ENCODE results near the gene PAPLN.

PAPLN gene

GRCh38 chr14:73248108-73248868 lies 11.0 kb downstream of the PAPLN start:
- DNase-seq, result no peak

DNA sequence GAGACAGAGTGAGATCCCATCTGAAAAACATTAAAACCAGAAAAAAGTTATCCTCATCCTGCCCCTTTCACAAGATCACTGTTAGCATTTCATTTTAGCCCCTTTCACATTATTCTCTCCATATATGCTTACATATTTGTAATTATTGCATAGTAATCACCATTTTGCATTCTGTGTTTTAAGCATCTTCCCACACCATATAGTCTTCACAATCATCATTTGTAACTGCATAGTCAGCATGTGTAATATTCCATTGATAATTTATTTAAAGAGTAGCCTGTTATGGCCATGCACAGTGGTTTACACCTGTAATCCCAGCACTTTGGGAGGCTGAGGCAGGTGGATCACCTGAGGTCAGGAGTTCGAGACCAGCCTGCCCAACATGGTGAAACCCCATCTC lies 11.8 kb downstream of the PAPLN start:
- DNase-seq, result no peak

- no peak for DNase-seq
Measured at GRCh38 chr14:73249564-73250316, 12.4 kb downstream of the PAPLN start.

DNA sequence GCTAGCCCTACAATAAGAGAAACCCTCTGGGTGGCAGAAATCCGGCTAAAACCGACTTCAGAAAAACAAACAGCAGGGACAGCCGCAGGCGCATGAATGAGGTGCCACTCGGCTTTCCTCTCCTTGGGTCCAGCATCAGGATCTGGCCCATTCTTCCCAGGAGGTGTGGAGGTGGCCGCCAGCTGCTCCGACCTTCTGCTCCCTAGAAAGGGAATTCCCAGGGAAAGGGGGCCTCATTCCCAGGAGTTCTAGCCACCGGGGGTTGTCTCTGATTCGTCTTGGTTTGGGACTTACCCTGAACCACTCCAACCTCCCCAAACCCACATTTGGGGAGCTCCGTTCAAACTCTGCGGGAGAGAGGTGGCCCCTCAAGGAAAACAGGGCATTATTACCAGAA lies 13.0 kb downstream of the PAPLN start:
- no peak for DNase-seq

- DNase-seq, result no peak
Measured at GRCh38 chr14:73250781-73251500, 13.6 kb downstream of the PAPLN start.

- no peak for DNase-seq
Measured at GRCh38 chr14:73251516-73252215, 14.4 kb downstream of the PAPLN start.

DNA sequence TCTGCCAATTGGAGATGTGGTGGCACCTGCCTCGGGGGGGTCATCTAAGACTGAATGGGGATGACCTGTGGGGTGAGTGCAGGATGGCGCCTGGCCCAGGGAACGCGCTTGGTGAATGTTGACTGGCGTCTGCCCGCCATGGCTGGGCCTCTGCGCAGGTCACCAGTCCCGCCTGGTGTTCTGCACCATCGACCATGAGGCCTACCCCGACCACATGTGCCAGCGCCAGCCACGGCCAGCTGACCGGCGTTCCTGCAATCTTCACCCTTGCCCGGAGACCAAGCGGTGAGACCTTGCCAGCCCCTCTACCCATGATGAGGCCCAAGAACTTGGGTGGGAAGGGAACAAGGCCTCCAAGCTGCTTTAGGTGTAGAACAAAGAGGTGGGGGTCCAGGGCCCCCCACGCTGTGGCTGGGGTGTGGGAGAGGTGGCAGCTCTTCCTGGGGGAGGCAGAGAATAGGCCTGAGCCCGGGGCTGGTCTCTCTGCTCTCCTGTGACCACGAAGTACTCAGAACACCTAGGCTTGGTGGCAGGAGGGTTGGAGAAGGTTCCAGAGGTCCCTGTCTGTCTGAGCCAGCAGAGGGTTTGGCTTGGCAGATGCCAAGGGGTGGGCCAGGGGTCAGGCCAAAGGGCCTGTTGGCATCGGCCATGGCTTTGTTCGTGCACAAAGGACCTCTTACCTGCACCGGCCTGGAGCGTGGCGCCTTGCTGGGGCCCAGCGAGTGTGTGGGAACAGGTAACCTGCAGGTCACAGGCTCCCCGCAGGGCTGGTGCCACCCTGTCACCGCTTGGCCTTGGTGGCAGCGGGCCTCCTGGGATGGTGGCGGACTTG lies 15.4 kb downstream of the PAPLN start:
- DNase-seq, result no peak

DNA sequence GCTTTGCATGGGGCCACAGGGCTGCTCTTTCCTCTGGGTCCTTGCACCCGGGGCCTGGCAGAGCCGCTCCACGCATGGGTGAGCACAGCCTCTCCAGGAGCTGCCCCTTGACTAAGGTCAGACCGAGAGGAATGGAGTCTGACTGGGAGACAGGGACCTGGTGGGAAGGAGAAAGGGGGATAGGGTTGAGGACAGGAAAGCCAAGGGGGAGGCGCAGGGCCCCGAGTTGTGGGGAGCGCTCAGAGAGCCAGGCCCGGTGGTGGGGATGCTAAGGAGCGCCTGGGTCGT lies 16.0 kb downstream of the PAPLN start:
- no peak for DNase-seq

- no peak for DNase-seq
Measured at GRCh38 chr14:73253721-73254120, 16.4 kb downstream of the PAPLN start.

GRCh38 chr14:73254247-73255004 lies 17.1 kb downstream of the PAPLN start:
- no peak for DNase-seq

DNA sequence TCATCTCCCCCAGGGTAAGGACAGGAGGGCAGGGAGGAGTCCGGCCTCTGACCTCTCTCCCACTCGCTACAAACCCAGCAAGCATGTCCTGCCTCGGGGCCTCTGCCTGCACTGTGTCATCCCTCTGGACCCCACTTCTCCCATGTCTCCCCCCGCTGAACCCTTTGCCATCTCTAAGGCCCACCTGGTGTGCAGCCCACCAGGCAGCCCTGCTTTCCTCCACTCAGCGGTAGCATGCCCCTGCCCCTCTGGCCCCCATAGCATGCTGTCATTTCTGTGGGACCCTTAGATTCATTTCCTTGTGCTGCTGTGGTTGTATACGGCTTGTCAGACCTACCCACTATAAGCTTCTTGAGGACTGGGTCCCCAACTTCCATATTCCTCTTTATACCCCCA lies 17.7 kb downstream of the PAPLN start:
- DNase-seq, result no peak

- DNase-seq, result no peak
Measured at GRCh38 chr14:73255693-73256225, 18.5 kb downstream of the PAPLN start.

- no peak for DNase-seq
Measured at GRCh38 chr14:73258076-73258475, 20.8 kb downstream of the PAPLN start.

DNA sequence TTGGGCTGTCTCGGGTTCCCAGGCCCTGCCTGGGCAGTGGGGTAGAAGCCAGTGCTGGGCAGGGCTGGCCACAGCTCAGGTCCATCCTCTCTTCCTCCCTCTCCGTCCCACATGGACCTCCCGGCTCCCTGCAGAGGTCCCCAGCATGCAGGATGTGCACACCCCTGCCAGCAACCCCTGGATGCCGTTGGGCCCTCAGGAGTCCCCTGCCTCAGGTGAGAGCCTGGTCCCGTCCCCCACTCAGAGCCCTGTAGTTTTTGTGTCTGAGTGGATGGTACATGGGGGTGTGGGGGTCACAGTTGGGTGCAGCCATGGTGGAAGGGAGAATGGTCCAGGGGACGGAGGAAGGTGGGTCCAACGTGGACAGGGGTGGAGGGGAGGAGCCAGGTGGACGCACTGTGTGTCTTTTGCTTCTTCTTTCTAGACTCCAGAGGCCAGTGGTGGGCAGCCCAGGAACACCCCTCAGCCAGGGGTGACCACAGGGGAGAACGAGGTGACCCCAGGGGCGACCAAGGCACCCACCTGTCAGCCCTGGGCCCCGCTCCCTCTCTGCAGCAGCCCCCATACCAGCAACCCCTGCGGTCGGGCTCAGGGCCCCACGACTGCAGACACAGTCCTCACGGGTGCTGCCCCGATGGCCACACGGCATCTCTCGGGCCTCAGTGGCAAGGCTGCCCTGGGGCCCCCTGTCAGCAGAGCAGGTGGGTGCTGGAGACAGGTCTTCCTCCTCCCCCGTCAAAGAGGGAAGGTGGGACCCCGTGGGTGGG lies 21.7 kb downstream of the PAPLN start:
- DNase-seq, result no peak

- DNase-seq, result no peak
Measured at GRCh38 chr14:73259837-73260236, 22.5 kb downstream of the PAPLN start.

DNA sequence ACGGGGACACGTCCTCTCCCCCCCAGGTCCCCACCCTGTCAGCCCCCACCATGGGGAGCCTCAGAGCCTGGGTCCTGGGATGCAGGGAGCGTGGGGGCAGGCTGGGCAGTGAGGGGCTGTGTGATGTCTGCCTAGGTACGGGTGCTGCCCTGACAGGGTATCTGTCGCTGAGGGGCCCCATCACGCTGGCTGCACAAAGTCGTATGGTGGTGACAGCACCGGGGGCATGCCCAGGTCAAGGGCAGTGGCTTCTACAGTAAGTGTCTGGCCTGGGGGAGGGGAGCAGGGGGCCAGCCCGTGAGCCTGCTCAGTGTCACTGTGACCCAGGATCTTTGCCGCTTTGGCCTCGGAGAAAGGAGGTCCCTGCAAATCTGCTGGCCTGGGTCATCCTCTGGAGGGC lies 23.3 kb downstream of the PAPLN start:
- DNase-seq, result no peak

DNA sequence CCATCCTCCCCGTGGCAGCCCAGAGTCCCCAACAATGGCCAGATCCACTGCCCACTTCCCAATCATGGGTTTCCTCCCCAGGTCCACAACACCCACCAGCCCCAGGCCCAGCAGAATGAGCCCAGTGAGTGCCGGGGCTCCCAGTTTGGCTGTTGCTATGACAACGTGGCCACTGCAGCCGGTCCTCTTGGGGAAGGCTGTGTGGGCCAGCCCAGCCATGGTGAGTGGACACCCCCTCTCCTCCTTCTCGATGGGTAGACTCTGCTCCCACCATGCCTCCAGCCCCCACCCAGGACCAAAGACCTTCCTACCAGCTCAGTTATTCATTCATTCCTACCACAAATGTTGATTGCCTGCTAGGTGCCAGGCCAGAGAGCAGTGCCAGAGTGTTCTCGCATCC lies 23.8 kb downstream of the PAPLN start:
- no peak for DNase-seq

DNA sequence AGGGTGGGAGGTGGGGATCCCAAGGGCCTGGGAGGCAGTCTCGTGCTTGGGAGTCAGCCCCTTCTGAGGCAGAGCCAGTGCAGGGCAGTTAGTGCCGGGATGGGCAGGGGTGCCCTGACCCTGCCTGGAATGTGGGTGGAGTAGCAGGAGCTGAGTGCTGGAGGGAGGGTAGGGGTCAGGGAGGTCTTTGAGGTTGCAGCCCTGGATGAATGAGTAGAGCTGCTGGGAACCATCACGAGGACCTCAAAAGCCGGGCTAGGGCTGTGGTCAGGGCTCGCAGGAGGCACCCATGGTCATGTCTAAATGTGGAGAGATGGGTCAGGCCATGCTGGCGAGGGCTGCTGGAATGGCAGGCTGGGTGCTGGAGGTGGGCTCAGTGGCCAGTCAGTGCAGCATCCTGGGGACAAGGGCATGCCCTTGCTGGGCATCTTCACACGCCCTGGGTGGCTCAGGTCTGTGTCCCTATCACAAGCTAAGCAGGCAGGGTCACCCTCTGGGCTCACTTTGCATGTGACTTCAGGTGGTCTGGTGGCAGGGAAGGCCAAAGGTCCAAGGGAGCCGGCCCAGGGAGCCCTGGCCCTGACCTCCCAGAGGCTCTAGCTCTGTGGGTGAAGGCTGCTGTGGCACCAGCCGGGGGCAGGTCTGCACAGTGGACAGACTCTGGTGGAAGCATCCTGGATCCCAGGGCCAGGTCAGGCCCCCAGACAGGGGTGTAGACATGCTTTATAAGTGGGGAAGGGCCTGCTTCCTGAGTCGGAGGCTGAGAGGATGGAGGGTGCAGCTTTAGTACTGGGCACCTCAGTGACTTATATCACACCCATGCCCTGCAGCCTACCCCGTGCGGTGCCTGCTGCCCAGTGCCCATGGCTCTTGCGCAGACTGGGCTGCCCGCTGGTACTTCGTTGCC lies 24.5 kb downstream of the PAPLN start:
- no peak for DNase-seq

- DNase-seq, result no peak
Measured at GRCh38 chr14:73262427-73263183, 25.3 kb downstream of the PAPLN start.

Data from hippocampal formation (tissue), 2 donors.